ENCODE results near the gene ATP6V1A.
A peak's percentile ranks its signal among the peaks of the same experiment; 100 is the strongest.
"Not testable (repeated sequence)": the region's sequence is repeated elsewhere in the genome, so short reads cannot be mapped to it uniquely, and the experiment has no call there.

Gene ATP6V1A

DNA sequence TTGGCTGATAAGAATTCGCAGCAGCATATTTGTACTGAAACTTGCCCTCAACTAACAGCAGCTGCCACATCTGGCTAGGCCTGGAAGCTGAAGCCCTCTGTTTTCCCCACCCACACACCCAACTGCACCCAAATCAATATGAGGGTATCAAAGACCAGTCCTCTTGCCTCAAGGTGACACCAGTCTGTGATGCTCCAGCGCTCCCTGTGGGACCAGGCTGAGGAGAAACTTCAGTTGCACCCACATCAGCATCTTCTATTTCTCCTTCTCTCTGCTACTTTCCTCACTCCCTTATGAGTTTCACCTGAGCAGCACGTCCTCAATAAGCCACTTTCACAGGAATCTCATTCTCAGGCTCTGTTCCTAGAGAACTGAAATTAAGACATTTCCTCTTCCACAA lies 73.0 kb downstream of the ATP6V1A start:
- Histone ChIP-seq H3K36me3 (ENCODE audit: insufficient read depth, low read length) (no peaks in the 10 kb centered on the region), H3K9ac (ENCODE audit: low read depth, low read length) (no peak overlapping the region), H3K9me3 (ENCODE audit: control insufficient read depth, insufficient read depth, low read length) (no peaks in the 10 kb centered on the region), H3K4me1 (ENCODE audit: insufficient read depth, low read length) (no peaks in the 10 kb centered on the region)

DNA sequence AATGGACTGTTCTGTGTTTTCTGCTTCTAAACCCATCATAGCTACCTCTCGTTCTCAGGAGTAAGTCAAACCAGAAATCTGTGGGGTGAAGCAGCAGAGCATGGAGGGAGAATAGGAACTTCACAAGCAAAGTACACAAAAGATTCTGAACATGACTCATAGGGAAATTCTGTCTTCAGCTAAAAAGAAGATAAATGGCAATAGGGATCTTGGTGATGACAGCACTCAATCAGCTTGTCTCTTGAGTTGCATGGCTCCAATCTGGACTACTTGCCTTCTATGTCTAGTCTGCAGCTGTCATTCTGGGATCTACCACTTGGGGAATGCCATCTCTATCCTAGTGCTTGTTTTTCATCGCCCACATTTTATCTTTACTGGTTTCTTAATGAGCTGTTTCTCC lies 78.3 kb downstream of the ATP6V1A start:
- Histone ChIP-seq H3K9ac (ENCODE audit: low read depth, low read length) (no peak overlapping the region), H3K36me3 (ENCODE audit: insufficient read depth, low read length) (no peaks in the 10 kb centered on the region), H3K9me3 (ENCODE audit: control insufficient read depth, insufficient read depth, low read length) (no peaks in the 10 kb centered on the region), H3K4me1 (ENCODE audit: insufficient read depth, low read length) (peaks cover 6% of the 10 kb centered on the region)

DNA sequence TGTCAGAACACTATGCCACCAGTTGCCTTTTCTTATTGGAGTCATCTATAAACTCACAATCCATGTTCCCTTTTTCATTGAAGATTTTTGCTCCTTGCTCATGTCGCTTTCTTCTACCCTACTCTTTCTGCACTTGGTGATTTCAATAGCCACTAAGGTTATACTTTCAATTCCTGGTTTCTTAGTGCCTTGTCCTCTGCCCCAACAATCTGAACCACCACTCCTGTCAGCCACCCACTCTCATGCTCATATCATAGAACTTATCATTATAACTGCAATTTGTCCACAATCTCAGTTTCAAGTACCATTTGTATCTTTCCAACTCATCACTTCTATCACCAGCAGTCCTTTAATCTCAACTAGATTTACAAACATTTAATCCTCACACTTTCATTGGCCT lies 81.8 kb downstream of the ATP6V1A start:
- H3K36me3 ChIP-seq (ENCODE audit: insufficient read depth, low read length) = no peaks in the 10 kb centered on the region
- no peaks in the 10 kb centered on the region for H3K9me3 ChIP-seq (ENCODE audit: control insufficient read depth, insufficient read depth, low read length)
- no peak overlapping the region for H3K9ac ChIP-seq (ENCODE audit: low read depth, low read length)
- peaks cover 14% of the 10 kb centered on the region for H3K4me1 ChIP-seq (ENCODE audit: insufficient read depth, low read length)

DNA sequence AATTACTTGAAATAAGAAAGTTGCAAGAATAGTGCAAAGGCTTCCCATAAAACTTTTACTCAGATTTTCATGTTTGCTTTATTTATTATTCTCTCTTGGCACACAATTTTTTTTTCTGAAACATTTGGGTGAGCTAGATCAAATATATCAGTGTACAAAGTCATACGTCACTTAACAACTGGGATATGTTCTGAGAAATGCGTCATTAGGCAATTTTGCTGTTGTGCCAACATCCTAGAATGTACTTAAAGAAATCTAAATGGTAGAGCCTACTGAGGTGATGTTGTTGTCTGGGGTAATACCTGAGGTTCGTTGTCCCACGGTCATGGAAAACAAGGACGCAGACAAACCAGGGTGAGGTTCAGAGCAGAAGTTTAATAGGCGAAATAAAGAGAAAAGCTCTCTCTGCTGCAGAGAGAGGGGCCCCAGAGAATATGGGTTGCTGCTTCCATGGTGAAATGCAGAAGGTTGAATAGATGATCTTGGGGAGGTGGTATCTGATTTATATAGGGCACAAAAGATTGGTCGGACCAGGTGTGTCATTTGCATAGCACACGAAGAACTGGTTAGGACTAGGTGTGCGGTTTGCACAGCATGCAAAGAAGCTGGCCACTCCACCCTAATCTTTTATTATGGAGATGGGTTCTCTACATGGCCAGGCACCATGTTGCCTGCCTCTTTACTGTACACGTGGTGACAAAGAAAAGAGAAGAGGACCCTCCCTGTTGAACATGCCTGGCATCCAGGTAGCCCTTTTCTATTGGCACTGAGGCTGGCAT lies 82.9 kb downstream of the ATP6V1A start:
- peaks cover 14% of the 10 kb centered on the region for H3K4me1 ChIP-seq (ENCODE audit: insufficient read depth, low read length)
- no peaks in the 10 kb centered on the region for H3K36me3 ChIP-seq (ENCODE audit: insufficient read depth, low read length)
- no peak overlapping the region for H3K9ac ChIP-seq (ENCODE audit: low read depth, low read length)
- H3K9me3 ChIP-seq (ENCODE audit: control insufficient read depth, insufficient read depth, low read length) = no peaks in the 10 kb centered on the region

DNA sequence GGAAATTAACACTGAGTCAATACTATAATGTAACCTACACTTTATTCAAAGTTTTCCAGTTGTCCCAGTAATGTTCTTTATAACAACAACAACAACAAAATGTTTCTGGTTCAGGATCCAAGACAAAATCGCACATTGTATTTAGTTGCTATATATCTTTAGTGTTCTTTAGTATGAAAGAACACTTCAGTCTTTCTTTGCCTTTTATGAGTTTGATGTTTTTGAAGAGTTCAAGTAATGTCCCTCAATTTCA lies 84.2 kb downstream of the ATP6V1A start:
- Histone ChIP-seq H3K9me3 (ENCODE audit: control insufficient read depth, insufficient read depth, low read length) (no peaks in the 10 kb centered on the region), H3K36me3 (ENCODE audit: insufficient read depth, low read length) (no peaks in the 10 kb centered on the region), H3K4me1 (ENCODE audit: insufficient read depth, low read length) (peaks cover 14% of the 10 kb centered on the region), H3K9ac (ENCODE audit: low read depth, low read length) (no peak overlapping the region)

DNA sequence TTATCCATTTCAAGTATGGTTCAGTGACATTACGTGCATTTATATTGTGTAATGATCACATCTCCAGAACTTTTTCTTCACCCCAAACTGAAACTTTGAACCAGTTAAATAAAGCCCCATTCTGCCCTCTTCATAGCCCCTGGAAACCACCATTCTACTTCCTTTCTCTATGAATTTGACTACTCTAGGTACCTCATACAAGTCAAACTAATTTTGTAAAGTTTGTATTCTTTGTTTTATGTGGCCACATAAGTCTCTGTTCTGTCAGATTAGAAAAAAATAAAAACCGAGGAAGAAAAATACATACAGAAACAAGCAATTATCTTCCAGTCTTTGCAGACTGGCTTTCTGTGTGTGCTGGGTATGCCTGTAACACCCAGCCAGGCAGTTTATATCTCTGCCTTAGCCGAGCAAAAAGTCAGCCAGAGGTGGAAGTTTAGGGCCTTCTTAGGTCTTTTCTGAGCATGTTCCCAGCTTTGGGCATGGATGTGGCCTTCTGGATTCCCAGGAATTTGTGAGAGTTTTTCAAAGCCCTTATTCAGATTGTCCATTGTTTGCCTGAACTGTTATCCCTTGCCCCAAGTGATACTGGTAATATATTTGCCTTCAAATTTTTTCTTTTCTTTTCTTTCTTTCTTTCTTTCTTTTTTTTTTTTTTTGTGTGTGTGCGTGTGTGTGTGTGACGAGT lies 85.8 kb downstream of the ATP6V1A start:
- peaks cover 14% of the 10 kb centered on the region for H3K4me1 ChIP-seq (ENCODE audit: insufficient read depth, low read length)
- no peaks in the 10 kb centered on the region for H3K36me3 ChIP-seq (ENCODE audit: insufficient read depth, low read length)
- H3K9ac ChIP-seq (ENCODE audit: low read depth, low read length) = no peak overlapping the region
- no peaks in the 10 kb centered on the region for H3K9me3 ChIP-seq (ENCODE audit: control insufficient read depth, insufficient read depth, low read length)

DNA sequence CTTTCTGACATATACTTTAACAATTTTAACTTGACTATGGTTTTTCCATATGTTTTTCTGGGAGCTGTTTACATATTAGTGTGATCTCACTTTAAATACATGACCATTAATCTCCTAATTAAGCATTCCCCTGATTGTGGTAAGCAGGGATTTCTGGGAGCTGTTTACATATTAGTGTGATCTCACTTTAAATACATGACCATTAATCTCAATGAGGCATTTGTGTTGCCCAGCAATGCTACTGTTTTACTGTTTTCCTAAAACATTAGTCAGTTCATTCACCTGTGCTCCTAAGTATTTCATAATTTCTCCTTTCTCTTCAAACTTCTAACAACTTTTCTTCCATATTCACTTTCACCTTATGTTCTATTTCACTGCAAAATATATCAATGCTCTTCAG lies 88.1 kb downstream of the ATP6V1A start:
- peaks cover 9% of the 10 kb centered on the region for H3K4me1 ChIP-seq (ENCODE audit: insufficient read depth, low read length)
- H3K9me3 ChIP-seq (ENCODE audit: control insufficient read depth, insufficient read depth, low read length) = no peaks in the 10 kb centered on the region
- no peak overlapping the region for H3K9ac ChIP-seq (ENCODE audit: low read depth, low read length)
- H3K36me3 ChIP-seq (ENCODE audit: insufficient read depth, low read length) = no peaks in the 10 kb centered on the region

DNA sequence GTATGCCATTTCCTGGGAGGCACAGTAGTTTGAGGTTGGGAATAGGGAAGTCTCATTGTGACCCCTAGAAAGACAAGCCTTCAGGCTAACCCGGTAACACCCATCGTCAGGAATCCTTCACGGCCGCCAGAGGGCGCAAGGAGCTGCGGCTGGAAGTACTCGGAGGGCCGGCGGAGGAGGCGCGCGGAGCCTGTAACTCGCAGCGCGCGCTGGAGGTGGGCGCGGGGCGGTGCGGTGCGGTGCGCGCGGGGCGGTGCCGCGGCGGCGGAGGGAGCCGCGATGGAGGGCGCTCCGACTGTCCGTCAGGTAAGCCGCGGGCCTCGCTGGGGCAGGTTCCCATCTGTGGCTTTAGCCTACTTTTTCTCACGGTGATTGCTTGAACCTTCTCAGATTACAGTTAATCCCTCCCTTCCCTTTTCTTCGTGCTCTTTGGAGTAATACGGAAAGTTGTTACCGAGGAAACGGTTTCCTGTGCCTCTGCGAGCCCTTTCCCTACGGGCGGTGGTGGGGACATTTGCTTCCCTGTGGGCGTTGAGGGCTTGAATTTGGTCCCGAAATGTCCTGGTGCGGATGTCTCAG lies 91.9 kb downstream of the ATP6V1A start, which contains the start of gene GRAMD1C:
Gene GRAMD1C, plus strand, starts transcription at position 158 of the 579 bp plus-strand sequence. Its CDS starts 122 bp downstream, at position 280.
- no peaks in the 10 kb centered on the region for H3K4me1 ChIP-seq (ENCODE audit: insufficient read depth, low read length)
- H3K36me3 ChIP-seq (ENCODE audit: insufficient read depth, low read length) = no peaks in the 10 kb centered on the region
- H3K9ac ChIP-seq (ENCODE audit: low read depth, low read length) = peak within 1 kb of the TSS; percentile 86
- no peaks in the 10 kb centered on the region for H3K9me3 ChIP-seq (ENCODE audit: control insufficient read depth, insufficient read depth, low read length)

DNA sequence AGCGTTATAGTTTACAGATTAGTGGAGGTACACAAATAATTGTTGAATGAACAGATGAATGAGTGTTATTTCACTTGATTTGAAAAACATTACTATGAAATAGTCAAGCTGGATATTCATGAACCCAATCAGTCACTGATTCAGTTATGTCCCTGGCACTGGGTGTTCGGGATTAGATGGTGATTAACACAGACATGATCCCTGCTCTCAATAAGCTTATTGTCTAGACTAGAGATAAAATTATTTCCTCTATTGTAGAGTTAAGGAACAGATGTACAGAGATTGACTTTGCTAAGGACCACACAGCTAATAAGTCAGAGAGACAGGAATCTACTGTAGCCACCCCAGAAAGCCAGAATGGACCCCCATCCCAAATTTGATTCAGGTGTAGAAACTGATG lies 92.7 kb downstream of the ATP6V1A start:
- H3K36me3 ChIP-seq (ENCODE audit: insufficient read depth, low read length) = no peaks in the 10 kb centered on the region
- H3K9ac ChIP-seq (ENCODE audit: low read depth, low read length) = peak overlapping the region; percentile 86; the same call in 1 of the 2 replicates
- H3K9me3 ChIP-seq (ENCODE audit: control insufficient read depth, insufficient read depth, low read length) = no peaks in the 10 kb centered on the region
- H3K4me1 ChIP-seq (ENCODE audit: insufficient read depth, low read length) = no peaks in the 10 kb centered on the region

DNA sequence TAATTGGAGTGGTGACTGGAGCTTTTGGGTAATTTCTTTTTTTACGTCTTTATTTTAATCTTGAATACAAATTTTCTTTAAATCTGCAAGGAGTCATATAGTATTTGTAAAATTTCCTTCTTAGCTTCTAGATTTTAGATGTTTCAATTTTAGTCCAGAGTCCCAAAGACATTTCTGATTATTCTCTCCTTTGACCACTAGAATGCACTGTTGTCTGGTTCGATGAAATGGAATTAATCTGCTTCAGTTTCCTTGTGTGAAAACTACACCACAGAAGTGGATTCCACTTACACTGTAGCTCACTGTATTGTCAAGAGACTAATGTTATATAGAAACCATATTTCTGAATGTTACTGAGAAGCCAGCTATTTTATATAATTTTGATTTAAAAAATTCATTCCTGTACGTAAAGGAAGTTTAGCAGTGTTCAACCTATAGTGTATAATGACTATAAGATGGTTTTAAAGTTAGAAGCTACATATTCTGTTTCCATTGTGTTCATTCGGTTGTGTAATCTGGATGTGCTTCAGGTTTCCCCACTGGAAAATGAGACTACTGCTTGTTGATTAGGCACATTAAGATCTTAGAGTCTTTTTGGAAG lies 97.9 kb downstream of the ATP6V1A start:
- no peaks in the 10 kb centered on the region for H3K4me1 ChIP-seq (ENCODE audit: insufficient read depth, low read length)
- H3K9ac ChIP-seq (ENCODE audit: low read depth, low read length) = no peak overlapping the region
- H3K36me3 ChIP-seq (ENCODE audit: insufficient read depth, low read length) = no peaks in the 10 kb centered on the region
- no peaks in the 10 kb centered on the region for H3K9me3 ChIP-seq (ENCODE audit: control insufficient read depth, insufficient read depth, low read length)

DNA sequence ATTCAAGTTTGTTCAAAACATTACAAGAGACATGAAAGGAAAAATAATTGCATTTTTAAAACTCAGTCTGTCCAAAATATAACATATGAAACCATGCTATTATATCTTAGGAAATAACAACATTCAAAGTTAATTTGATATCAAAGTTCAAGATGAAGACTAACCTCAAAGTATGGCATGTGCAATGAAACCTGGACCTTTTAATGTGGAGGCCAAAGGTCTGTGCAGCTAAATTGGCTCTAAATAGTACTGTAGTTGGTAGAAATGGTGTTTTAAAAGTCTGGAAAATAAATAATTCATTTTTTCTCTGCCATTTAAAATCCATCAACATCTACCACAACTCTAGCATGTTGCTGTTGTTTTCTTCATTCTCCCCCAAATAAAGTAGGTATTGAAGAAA lies 100.4 kb downstream of the ATP6V1A start:
- H3K4me1 ChIP-seq (ENCODE audit: insufficient read depth, low read length) = no peaks in the 10 kb centered on the region
- H3K36me3 ChIP-seq (ENCODE audit: insufficient read depth, low read length) = no peaks in the 10 kb centered on the region
- no peaks in the 10 kb centered on the region for H3K9me3 ChIP-seq (ENCODE audit: control insufficient read depth, insufficient read depth, low read length)
- no peak overlapping the region for H3K9ac ChIP-seq (ENCODE audit: low read depth, low read length)

DNA sequence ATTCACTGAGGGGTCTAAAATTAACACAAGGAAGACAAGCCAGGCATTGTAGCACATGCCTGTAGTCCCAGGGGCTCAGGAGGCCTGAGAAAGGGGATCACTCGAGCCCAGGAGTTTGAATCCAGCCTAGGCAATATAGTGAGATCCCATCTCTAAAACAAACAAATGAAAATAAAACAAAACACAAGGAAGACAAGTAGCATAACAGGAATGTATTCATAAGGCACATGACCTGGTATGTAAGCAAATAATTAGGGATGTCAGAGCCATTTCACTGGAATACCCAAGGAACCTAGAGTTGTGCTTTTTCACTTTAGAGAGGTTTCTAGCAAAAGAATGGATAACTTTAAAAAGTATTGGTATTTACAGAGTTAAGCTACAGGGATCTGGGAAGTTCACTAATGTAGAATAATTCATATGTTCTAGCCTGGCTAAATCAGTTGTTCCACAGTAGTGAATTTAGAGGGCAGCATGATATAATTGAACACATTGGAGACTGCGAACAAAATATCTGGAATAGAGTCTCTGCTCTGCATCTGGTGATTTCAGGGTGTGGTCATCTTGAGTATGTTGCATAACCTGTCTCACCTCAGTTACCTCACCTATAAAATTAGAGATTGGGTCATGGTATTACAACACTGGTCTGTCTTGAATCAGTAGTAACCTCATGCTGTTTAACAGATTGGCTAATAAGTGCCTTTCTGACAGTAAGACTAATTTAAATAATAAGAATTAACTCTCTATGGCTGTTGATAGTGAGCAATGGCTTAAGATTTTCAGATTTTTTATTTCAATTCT lies 101.0 kb downstream of the ATP6V1A start:
- no peaks in the 10 kb centered on the region for H3K36me3 ChIP-seq (ENCODE audit: insufficient read depth, low read length)
- no peak overlapping the region for H3K9ac ChIP-seq (ENCODE audit: low read depth, low read length)
- H3K4me1 ChIP-seq (ENCODE audit: insufficient read depth, low read length) = no peaks in the 10 kb centered on the region
- H3K9me3 ChIP-seq (ENCODE audit: control insufficient read depth, insufficient read depth, low read length) = no peaks in the 10 kb centered on the region

DNA sequence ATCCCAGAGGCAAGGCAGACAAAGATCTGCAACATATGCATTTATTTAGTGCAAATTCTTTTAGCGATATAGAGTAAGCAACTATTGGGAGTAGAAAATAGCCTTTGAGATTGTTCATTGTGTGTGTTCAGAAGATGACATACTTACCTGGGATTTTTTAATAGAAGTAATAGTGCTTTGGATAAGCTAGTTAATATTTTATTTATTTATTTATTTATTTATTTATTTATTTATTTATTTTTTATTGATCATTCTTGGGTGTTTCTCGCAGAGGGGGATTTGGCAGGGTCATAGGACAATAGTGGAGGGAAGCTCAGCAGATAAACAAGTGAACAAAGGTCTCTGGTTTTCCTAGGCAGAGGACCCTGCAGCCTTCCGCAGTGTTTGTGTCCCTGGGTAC lies 102.2 kb downstream of the ATP6V1A start:
- H3K9ac ChIP-seq (ENCODE audit: low read depth, low read length); H3K9me3 ChIP-seq (ENCODE audit: control insufficient read depth, insufficient read depth, low read length); H3K4me1 ChIP-seq (ENCODE audit: insufficient read depth, low read length); H3K36me3 ChIP-seq (ENCODE audit: insufficient read depth, low read length): not testable (repeated sequence)

DNA sequence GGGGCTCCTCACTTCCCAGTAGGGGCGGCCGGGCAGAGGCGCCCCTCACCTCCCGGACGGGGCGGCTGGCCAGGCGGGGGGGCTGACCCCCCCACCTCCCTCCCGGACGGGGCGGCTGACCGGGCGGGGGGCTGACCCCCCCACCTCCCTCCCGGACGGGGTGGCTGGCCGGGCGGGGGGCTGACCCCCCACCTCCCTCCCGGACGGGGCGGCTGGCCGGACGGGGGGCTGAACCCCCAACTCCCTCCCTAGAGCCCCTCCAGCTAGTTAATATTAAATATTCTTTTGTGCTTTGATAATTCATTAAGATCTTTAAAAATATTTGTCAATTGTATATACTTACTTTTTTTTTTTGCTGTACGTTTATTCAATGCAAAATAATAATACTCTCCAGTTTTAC lies 103.0 kb downstream of the ATP6V1A start:
- H3K36me3 ChIP-seq (ENCODE audit: insufficient read depth, low read length); H3K9me3 ChIP-seq (ENCODE audit: control insufficient read depth, insufficient read depth, low read length); H3K4me1 ChIP-seq (ENCODE audit: insufficient read depth, low read length); H3K9ac ChIP-seq (ENCODE audit: low read depth, low read length): not testable (repeated sequence)
